Activated T-cell treated with anti-CD3 and anti-CD28 coated beads, Interleukin-2, amount 50 U/mL, for 4 hours (primary cell): ENCODE measurements around the gene JAKMIP3. TPM values are rescaled to one million over a fixed set of nuclear protein-coding genes. Genes with fewer than 3 reads are reported as not detected.

Experiments used
- ATAC-seq, 2 donors: fragments of 200-7000 bp; cut with Tn5 transposase; one replicate each; pipeline ENCODE4 v1.10.0; 2021
- DNase-seq: peaks from one replicate; pipeline ENCODE4 v3.0.0-alpha.2; 2020
- H3K27me3 Mint-ChIP-seq: one replicate; pipeline ENCODE4 v1.8.0; 2021; ENCODE audit warnings: low read depth, mixed read lengths
- H3K36me3 Mint-ChIP-seq: one replicate; pipeline ENCODE4 v1.8.0; 2022; ENCODE audit warnings: mixed read lengths; ENCODE audit not compliant: insufficient read depth
- H3K4me1 Mint-ChIP-seq: one replicate; pipeline ENCODE4 v1.8.0; 2021; ENCODE audit warnings: low read depth, mixed read lengths
- H3K4me3 Mint-ChIP-seq: one replicate; pipeline ENCODE4 v1.8.0; 2021; ENCODE audit warnings: mild to moderate bottlenecking, moderate library complexity, mixed read lengths
- H3K9me3 Mint-ChIP-seq: one replicate; pipeline ENCODE4 v1.8.0; 2021; ENCODE audit warnings: mixed read lengths
- total RNA-seq, 3 donors: library from RNA; stranded (reverse); gene quantifications; one replicate each; pipeline ENCODE4 v1.2.1, GENCODE V29; 2021

The JAKMIP3 gene
- under 1 TPM; 0.08 to 0.35 (median 0.08) TPM for total RNA-seq

DNA sequence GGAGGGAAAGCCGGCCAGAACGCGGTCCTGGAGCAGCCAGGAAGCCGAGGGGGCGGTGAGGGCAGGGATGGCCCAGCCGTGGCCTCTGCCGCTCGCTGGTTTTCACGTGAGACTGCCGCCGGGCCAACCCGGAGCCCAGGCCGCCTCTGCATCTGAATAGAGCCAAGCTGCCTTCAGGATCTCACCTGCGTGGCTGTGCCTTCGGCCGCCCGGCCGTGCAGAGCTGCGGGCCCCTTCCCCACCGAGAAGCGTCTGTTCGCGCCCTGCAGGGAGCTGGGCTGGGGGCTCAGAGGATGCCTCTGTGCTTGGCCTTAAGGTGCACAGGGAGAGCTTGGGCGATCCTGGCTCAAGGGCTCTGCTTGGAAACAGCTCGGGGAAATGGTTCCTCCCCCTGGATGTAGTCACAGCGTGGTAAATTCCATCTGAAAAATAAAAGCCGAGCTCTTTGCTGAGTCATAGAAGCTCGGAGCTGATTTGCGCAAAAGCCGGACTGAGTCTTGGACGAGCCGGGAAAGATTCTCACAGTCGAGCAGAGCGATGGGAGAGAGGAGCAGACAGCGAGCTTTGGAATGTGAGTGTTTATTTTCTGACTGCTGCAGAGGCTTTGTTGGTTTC is at the start of gene JAKMIP3:
Gene JAKMIP3 (plus strand): TSS at position 456 of the 615 bp plus-strand sequence. CDS start 38,863 bp downstream, outside the sequence.
- peaks cover 12% of the 10 kb centered on the region for H3K27me3 Mint-ChIP-seq
- H3K4me1 Mint-ChIP-seq = peaks cover 5% of the 10 kb centered on the region
- peak in 1 of 2 donors; percentile 34 for ATAC-seq
- no peak for DNase-seq
- H3K36me3 Mint-ChIP-seq = no peaks in the 10 kb centered on the region
- no peaks in the 10 kb centered on the region for H3K9me3 Mint-ChIP-seq
- H3K4me3 Mint-ChIP-seq = peak within 1 kb of the TSS; percentile 71

DNA sequence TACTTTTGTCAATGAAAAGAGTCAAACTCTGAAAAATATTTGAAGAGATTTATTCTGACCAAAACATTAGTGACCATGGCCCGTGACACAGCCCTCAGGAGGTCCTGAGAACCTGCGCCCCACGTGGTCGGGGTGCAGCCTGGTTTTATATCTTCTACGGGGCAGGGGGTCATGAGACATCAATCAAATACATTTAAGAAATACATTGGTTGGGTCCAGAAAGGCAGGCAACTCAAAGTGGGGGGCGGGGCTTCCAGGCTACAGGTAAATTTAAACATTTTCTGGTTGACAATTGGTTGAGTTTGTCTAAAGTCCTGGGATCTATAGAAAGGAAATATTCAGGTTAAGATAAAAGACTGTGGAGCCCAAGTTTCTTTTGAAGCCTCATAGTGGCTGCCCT is 49.2 kb upstream of the JAKMIP3 start:
- ATAC-seq = no peak
- H3K36me3 Mint-ChIP-seq = no peaks in the 10 kb centered on the region
- H3K27me3 Mint-ChIP-seq = no peaks in the 10 kb centered on the region
- H3K4me3 Mint-ChIP-seq = no peak overlapping the region
- H3K9me3 Mint-ChIP-seq = no peaks in the 10 kb centered on the region
- no peak for DNase-seq
- H3K4me1 Mint-ChIP-seq = no peaks in the 10 kb centered on the region

DNA sequence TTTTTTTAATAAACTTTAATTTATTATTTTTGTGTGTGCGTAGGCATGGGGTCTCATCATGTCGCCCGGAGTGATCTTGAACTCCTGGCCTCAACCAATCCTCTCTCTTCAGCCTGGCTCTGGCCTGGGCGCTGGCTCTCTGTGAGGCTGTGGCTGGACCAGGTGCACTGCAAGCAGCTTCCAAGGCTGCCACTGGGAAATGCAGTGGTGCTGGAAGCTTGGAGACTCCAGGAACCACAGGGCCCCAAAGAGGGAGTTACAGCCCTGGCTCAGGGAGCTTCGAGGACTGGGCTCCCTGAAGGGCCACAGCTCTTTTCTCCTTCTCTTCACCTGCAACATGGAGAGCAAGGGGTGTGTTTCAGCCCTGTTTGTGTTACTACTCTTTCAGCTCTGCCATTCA is 47.3 kb upstream of the JAKMIP3 start:
- H3K9me3 Mint-ChIP-seq = no peaks in the 10 kb centered on the region
- ATAC-seq = no peak

DNA sequence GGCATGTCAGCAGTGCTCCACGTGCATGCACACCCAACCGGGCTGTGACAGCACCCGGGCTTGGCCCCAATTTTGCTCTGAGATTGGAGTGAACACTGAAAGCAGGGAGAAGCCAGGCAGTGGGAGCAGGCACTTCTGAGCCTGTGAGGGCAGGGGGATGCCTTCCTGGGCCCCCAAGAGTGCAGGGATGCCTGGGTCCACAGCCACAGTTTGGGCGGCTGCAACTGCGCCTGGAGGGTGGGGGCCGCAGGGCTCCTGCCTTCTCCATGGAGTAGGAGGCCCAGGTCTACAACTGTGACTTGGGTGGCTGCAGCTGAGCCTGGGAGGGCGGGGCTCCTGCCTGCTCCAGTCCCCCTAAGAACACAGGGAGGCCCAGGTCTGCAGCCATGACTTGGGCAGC is 46.4 kb upstream of the JAKMIP3 start:
- H3K4me3 Mint-ChIP-seq = no peak overlapping the region
- ATAC-seq (no peak), DNase-seq (no peak)
- H3K36me3 Mint-ChIP-seq = no peaks in the 10 kb centered on the region
- no peaks in the 10 kb centered on the region for H3K9me3 Mint-ChIP-seq
- H3K27me3 Mint-ChIP-seq = peaks cover 13% of the 10 kb centered on the region
- peaks cover 5% of the 10 kb centered on the region for H3K4me1 Mint-ChIP-seq

More for the DNA sequence above, 47.3 kb upstream of the JAKMIP3 start:
- no peak overlapping the region for H3K4me3 Mint-ChIP-seq
- no peaks in the 10 kb centered on the region for H3K36me3 Mint-ChIP-seq
- peaks cover 6% of the 10 kb centered on the region for H3K27me3 Mint-ChIP-seq
- H3K4me1 Mint-ChIP-seq = peaks cover 5% of the 10 kb centered on the region
- DNase-seq = no peak

DNA sequence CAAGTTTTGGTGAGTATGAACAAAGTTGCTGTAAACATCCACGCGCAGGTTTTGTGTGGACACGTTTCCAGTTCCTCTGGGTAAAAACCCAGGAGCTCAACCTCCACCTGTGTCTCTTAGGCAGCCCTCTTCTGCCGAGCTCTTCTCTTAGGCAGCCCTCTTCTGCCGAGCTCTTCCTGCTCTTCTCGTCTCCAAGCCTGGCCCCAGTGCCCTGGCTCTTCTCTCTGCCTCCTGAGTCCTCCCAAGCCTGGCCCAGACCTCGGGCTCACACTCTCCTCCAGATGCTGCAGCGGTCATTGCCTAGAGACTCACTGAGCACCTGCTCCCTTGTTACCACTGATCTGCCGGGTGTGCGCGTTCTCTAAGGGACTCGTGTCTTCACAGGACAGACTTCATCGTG is 45.3 kb upstream of the JAKMIP3 start:
- no peak for ATAC-seq
- H3K4me1 Mint-ChIP-seq = peaks cover 5% of the 10 kb centered on the region
- H3K27me3 Mint-ChIP-seq = peaks cover 17% of the 10 kb centered on the region
- no peaks in the 10 kb centered on the region for H3K36me3 Mint-ChIP-seq
- H3K4me3 Mint-ChIP-seq = no peak overlapping the region
- no peaks in the 10 kb centered on the region for H3K9me3 Mint-ChIP-seq
- DNase-seq = no peak

DNA sequence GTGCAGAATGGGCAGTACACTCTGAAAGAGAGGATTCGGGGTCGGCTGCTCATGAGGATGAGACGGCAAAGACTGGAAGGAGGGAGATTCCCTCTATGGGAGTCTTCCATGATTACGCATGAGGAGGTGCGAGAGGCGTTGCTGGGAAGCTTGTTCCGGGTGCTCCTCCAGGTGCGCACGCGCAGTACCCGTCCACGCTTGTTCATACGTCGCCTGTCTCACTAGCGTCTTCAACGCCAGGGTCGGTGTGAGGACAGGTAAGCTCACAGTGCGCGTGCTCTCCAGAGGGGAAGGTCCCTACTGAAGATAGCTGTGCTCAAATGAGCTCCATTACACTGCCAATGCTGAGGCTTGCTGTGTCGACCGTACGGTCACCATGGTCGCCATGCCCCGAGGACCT is 44.7 kb upstream of the JAKMIP3 start:
- Mint-ChIP-seq H3K9me3 (no peaks in the 10 kb centered on the region), H3K4me1 (peaks cover 5% of the 10 kb centered on the region)

DNA sequence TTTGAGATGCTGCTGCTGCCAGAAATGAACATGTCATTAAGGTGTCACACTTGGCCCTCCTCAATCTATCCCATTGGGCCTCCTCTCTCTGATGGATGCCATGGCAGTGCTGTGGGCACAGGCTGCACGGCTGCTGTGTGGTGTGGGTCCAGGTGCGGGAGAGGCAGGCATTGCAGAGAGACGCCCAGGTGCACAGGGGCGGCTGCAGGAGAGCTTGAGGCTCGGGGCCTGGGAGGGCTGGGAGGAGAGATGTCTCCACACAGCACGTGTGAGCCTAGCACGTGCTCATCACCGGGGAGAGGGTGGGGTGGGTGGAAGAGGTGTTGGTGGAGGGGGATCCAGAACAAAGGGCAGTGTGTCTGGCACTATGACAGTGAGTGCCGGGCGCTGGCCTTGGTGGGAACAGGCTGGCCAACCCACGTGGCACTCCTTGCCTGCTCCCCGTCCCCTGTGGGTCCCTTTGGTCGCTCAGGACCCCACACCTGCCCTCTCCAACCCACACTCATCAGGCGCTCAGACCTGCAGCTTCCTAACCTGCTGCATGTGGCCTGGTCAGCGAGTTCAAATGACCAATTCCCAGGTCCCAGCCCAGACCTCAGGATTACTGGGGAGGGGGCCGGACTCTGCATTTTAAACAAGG is 44.1 kb upstream of the JAKMIP3 start:
- ATAC-seq = no peak
- peaks cover 5% of the 10 kb centered on the region for H3K4me1 Mint-ChIP-seq

More for the DNA sequence above, 44.7 kb upstream of the JAKMIP3 start:
- DNase-seq (no peak), ATAC-seq (no peak)
- no peaks in the 10 kb centered on the region for H3K36me3 Mint-ChIP-seq
- H3K27me3 Mint-ChIP-seq = peaks cover 18% of the 10 kb centered on the region
- no peak overlapping the region for H3K4me3 Mint-ChIP-seq

DNA sequence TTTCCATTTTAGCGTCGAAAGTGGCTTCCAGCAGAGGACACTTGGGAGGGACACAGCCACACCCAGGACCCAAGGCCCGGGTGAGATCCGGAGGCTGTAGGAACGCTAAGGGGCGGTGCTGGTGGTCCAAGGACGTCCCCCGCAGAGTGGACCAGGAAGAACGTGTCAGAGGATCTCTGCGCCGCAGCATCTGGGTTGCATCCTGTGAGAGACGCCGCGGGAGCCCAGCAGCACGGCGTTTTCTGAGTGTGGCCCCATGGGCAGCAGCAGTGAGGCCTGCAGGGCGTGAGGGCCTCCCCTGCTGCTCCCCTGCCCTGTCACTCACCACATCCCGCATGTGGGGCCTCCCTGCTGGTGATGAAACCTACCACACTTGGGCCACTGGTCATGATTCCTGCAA is 43.5 kb upstream of the JAKMIP3 start:
- H3K4me1 Mint-ChIP-seq = peaks cover 5% of the 10 kb centered on the region
- DNase-seq (no peak), ATAC-seq (no peak)
- H3K4me3 Mint-ChIP-seq = no peak overlapping the region
- H3K27me3 Mint-ChIP-seq = peaks cover 26% of the 10 kb centered on the region
- no peaks in the 10 kb centered on the region for H3K36me3 Mint-ChIP-seq
- no peaks in the 10 kb centered on the region for H3K9me3 Mint-ChIP-seq

More for the DNA sequence above, 44.1 kb upstream of the JAKMIP3 start:
- no peak for DNase-seq
- Mint-ChIP-seq H3K4me3 (no peak overlapping the region), H3K9me3 (no peaks in the 10 kb centered on the region), H3K36me3 (no peaks in the 10 kb centered on the region), H3K27me3 (peaks cover 22% of the 10 kb centered on the region)

DNA sequence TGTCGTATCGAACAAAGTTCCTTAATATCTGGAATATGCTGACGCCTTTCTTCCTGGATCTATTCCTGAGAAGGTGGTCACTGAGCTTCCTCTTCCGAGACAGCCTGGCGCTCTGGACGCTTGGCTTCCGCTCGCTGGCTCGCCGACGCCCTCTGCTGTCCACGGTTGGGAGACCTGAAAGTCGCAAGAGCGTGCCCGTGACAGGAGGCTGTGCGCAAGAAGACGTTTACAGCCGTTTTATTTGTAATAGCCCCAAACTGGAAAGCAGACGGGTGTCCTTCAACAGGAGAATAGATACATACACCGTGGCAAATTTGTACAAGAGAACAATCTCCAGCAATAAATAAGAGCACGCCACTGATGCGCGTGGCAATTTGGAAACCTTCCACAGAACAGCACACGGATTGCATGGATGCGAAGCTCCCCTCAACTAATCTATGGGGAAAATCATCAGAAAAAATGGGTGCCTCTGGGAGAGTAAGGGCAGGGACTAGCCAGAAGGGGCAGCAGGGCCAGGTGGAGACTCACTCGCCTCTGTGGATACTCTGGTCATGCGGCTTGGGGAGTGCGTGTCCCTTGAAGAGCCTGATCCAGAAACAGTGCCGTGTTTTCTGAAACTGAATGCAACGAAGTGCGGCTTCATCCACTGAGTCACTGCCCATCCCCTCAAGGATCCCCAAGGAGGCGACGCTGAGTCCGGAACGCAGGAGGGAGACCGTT is 42.5 kb upstream of the JAKMIP3 start:
- no peaks in the 10 kb centered on the region for H3K9me3 Mint-ChIP-seq
- DNase-seq (peak; percentile 77), ATAC-seq (peak; percentile 88 to 92)
- peaks cover 35% of the 10 kb centered on the region for H3K27me3 Mint-ChIP-seq
- no peaks in the 10 kb centered on the region for H3K36me3 Mint-ChIP-seq
- peak overlapping the region; percentile 29 for H3K4me3 Mint-ChIP-seq
- peaks cover 5% of the 10 kb centered on the region for H3K4me1 Mint-ChIP-seq

DNA sequence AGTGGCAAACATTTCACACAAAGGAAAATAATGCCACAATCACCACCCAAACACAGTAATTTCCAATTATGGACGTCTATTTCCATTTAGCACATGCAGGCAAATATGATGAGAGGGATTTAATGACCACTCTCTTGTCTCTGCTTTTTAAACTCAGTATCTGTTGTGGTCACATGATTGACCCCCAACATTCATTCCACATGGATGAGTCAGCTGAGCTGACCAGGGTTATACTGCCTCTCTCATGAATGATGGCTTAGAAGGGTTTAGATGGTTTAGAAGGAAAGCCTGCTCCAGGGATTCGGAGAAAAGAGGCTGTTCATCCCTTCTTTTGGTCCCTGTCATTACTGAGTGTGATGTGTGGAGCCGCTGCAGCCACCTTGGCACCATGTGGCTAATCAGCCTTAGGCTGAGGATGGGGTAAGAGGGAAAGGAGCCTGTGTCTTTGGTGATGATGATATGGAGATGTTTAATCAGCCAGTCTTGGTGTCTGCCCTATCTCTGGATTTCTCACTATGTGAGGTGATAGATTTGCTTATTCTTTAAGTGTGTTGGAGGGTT is 38.2 kb upstream of the JAKMIP3 start:
- no peaks in the 10 kb centered on the region for H3K9me3 Mint-ChIP-seq
- H3K36me3 Mint-ChIP-seq = no peaks in the 10 kb centered on the region
- no peak for ATAC-seq
- peaks cover 5% of the 10 kb centered on the region for H3K4me1 Mint-ChIP-seq
- H3K4me3 Mint-ChIP-seq = no peak overlapping the region
- no peak for DNase-seq
- peaks cover 64% of the 10 kb centered on the region for H3K27me3 Mint-ChIP-seq

DNA sequence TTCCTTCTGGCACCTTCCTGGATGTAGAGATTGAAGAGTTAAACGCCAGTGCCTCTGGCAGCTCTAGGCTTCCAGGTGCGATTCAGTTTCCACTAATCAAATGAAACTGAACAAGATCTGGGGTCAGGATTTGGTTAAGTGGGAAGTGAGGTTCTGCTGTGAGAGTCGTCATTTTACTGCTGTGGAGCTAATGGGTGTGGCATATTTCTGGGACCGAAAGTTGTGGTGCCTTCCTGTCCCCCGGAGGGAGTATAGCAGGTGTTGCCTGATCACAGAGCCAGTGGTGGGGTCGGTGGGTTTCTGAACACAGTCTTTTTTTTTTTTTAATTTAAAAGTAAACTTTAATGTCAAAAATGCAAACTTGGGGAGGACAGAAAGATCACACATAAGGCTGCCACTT is 37.0 kb upstream of the JAKMIP3 start:
- Mint-ChIP-seq H3K36me3 (no peaks in the 10 kb centered on the region), H3K4me1 (no peaks in the 10 kb centered on the region)
- no peak for ATAC-seq

DNA sequence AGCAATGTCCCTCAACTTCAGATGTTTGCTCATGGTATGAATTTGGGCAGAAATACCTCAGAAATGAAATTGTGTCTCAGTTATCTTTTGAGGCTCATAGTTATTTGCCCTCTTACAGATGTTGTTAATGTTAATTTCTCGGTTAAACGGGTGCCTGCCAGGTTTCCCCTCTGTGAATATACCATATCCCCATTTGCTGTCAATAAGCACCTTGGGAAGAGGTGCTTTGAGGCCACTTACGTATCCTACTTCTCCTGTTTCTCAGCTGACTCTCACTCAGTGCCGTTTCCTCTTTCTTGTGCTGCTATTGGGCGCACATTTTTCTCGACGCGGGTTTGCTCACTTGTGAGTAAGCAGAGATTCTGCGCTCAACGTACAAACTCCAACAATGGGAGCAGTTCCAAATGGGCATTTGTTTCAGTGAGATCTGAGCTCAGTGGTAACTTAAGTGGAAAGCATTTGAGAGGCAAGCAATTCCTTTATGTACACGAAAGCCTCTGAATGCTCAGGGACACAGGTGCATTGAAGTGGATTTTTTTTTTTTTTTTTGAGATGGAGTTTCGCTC is 34.8 kb upstream of the JAKMIP3 start:
- no peaks in the 10 kb centered on the region for H3K36me3 Mint-ChIP-seq
- H3K27me3 Mint-ChIP-seq = peaks cover 78% of the 10 kb centered on the region
- ATAC-seq = no peak
- H3K4me3 Mint-ChIP-seq = no peak overlapping the region
- no peaks in the 10 kb centered on the region for H3K4me1 Mint-ChIP-seq
- no peaks in the 10 kb centered on the region for H3K9me3 Mint-ChIP-seq
- no peak for DNase-seq

More for the DNA sequence above, 37.0 kb upstream of the JAKMIP3 start:
- H3K4me3 Mint-ChIP-seq = no peak overlapping the region
- no peak for DNase-seq
- H3K9me3 Mint-ChIP-seq = no peaks in the 10 kb centered on the region
- peaks cover 70% of the 10 kb centered on the region for H3K27me3 Mint-ChIP-seq

DNA sequence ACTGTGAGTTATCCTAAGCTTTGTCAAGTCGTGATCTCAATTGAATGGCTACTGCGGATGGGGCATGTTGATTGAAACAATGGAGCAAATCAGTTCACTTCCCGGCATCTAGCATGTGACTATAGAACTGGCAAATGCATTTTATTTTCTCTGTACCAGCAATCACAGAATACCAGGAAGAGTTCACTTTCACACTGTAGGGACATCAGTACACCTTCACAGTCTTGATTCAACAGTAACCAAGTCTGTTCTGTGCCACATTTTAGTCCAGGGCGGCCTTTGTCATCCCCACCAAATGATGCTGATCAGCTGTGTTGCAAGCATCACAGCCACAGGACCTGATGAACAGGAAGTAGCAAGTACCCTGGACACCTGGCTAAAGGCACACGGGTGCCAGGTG is 32.1 kb upstream of the JAKMIP3 start:
- H3K36me3 Mint-ChIP-seq = no peaks in the 10 kb centered on the region
- DNase-seq = no peak
- peaks cover 76% of the 10 kb centered on the region for H3K27me3 Mint-ChIP-seq
- H3K9me3 Mint-ChIP-seq = no peaks in the 10 kb centered on the region
- no peak for ATAC-seq
- H3K4me3 Mint-ChIP-seq = no peak overlapping the region
- peaks cover 7% of the 10 kb centered on the region for H3K4me1 Mint-ChIP-seq

DNA sequence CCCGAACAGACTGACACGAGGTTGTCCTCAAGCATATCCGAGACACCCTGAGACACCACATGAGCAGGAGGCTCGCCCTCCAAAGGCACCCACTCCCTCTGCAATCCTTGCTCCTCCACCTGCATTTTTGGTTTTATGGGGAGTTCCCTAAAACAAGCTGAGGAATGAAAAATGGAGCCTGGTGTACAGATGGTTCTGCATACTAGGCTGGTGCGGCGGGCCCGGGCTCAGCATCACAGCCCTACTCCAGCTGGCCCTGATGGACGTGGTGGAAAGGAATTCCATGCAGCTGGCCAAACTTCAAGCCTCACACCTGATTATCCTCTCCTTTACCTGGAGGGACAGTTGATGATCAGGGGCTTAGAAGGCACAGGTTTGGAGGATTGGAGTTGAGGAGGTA is 30.3 kb upstream of the JAKMIP3 start:
- no peak for ATAC-seq
- peaks cover 73% of the 10 kb centered on the region for H3K27me3 Mint-ChIP-seq
- no peak for DNase-seq
- H3K4me1 Mint-ChIP-seq = peaks cover 7% of the 10 kb centered on the region
- no peaks in the 10 kb centered on the region for H3K9me3 Mint-ChIP-seq
- H3K4me3 Mint-ChIP-seq = no peak overlapping the region
- H3K36me3 Mint-ChIP-seq = no peaks in the 10 kb centered on the region
